Subcutaneous adipose tissue (tissue), 4 donors: ENCODE data around the gene HOXC4. TPM values are rescaled to one million over a fixed set of nuclear protein-coding genes. Genes with fewer than 3 reads are reported as not detected.
A peak's percentile ranks its signal among the peaks of the same experiment; 100 is the strongest.

Source experiments
- CTCF ChIP-seq: fragments of 450-650 bp; IDR thresholded peaks from one replicate; pipeline ENCODE4 v1.5.1; 2016; ENCODE audit warnings: low read depth, mild to moderate bottlenecking, control low read depth, antibody characterized with exemption, moderate library complexity
- small RNA-seq: library from RNA; depleted of rRNA; stranded (forward); fragments of <200 nt; gene quantifications from one replicate; pipeline ENCODE3, GENCODE V24; 2016
- total RNA-seq, 4 donors: library from RNA; depleted of rRNA; stranded (reverse); fragments of >200 nt; gene quantifications; one replicate each; pipeline ENCODE4 v1.1.0, GENCODE V29; 2016

Gene HOXC4
- total RNA-seq, 4 donors from 2014 or later, result 1.1 to 3.5 (median 2.1) TPM

GRCh38 chr12:54075409-54075808, 21.8 kb downstream of the HOXC4 start:
- TF ChIP-seq CTCF, result no peak

GRCh38 chr12:54075974-54076373, 22.3 kb downstream of the HOXC4 start:
- no peak for TF ChIP-seq CTCF

- TF ChIP-seq CTCF, result no peak
Measured at GRCh38 chr12:54082397-54082892, 28.8 kb downstream of the HOXC4 start.

Small RNA genes within 50 kb of the gene (small RNA-seq; reads per million reads assigned to genes)
- gene HOXC5, result not detected
- gene MIR615, result 35.9 reads per million, percentile 96 among the genes with 10 or more reads in this experiment
- gene RF00019, result 0.49 reads per million

Other genes starting within 250 kb of the HOXC4 start
- 1 to 10 TPM in 1 of 4 donors, under 1 TPM in 1, not detected in 2; 0.34 to 1.1 TPM for gene HOXC13, start 115.0 kb upstream of the HOXC4 start, total RNA-seq
- 1 to 10 TPM in 1 of 4 donors, under 1 TPM in 3; 0.17 to 1.8 (median 0.50) TPM for gene HOXC12, start 98.9 kb upstream of the HOXC4 start, total RNA-seq
- gene HOXC11, start 80.7 kb upstream of the HOXC4 start, total RNA-seq, result under 1 TPM in 3 of 4 donors, not detected in 1; 0.38 to 0.51 (median 0.44) TPM
- 1 to 10 TPM in 1 of 4 donors, under 1 TPM in 3; 0.34 to 3.4 (median 0.61) TPM for gene HOTAIR, start 78.9 kb upstream of the HOXC4 start, total RNA-seq
- 10 to 100 TPM in 3 of 4 donors, 1 to 10 TPM in 1; 7.6 to 20.9 (median 12.0) TPM for gene HOXC10, start 68.7 kb upstream of the HOXC4 start, total RNA-seq
- gene HOXC9, start 53.7 kb upstream of the HOXC4 start, total RNA-seq, result 10 to 100 TPM in 3 of 4 donors, 1 to 10 TPM in 1; 7.6 to 25.1 (median 13.0) TPM
- 1 to 10 TPM; 2.0 to 5.3 (median 2.7) TPM for gene HOXC8, start 44.9 kb upstream of the HOXC4 start, total RNA-seq
- 1 to 10 TPM; 2.5 to 5.5 (median 5.2) TPM for gene HOXC6, start 25.4 kb upstream of the HOXC4 start, total RNA-seq
- gene HOXC5, start 20.8 kb upstream of the HOXC4 start, total RNA-seq, result 1 to 10 TPM in 1 of 4 donors, under 1 TPM in 2, not detected in 1; 0.66 to 2.6 (median 0.85) TPM
- 10 to 100 TPM; 17.1 to 32.8 (median 24.4) TPM for gene SMUG1, start 135.2 kb downstream of the HOXC4 start, total RNA-seq
- gene CBX5, start 226.3 kb downstream of the HOXC4 start, total RNA-seq, result 10 to 100 TPM; 19.2 to 32.4 (median 24.0) TPM
- 100 to 1,000 TPM; 352 to 490 (median 450) TPM for gene HNRNPA1, start 226.9 kb downstream of the HOXC4 start, total RNA-seq
- gene NFE2, start 247.2 kb downstream of the HOXC4 start, total RNA-seq, result under 1 TPM in 1 of 4 donors, not detected in 3; 0.51 TPM